Umbilical cord (tissue), 2 donors: ENCODE data around the gene UGT8. TPM values are rescaled to one million over a fixed set of nuclear protein-coding genes. Genes with fewer than 3 reads are reported as not detected.
"Not testable (repeated sequence)": the region's sequence is repeated elsewhere in the genome, so short reads cannot be mapped to it uniquely, and the experiment has no call there.

Source experiments
- DNase-seq: peaks from one replicate; pipeline ENCODE4 v3.0.0-alpha.2; 2015; ENCODE audit warnings: low spot score
- total RNA-seq: library from RNA; depleted of rRNA; stranded (reverse); fragments of >200 nt; gene quantifications from one replicate; pipeline ENCODE4 v1.2.3, GENCODE V29; 2014; ENCODE audit warnings: low replicate concordance; ENCODE audit not compliant: insufficient read depth

UGT8 gene
- total RNA-seq, 1 donor from 2014 or later = 3.6 TPM

- DNase-seq = no peak
These were observed 4.9 kb downstream of the UGT8 start for GRCh38 chr4:114603497-114603896.

GRCh38 chr4:114606245-114606644 is 7.6 kb downstream of the UGT8 start:
- no peak for DNase-seq

GRCh38 chr4:114607056-114607455 is 8.4 kb downstream of the UGT8 start:
- DNase-seq = no peak

- DNase-seq = no peak
These were observed 15.0 kb downstream of the UGT8 start for GRCh38 chr4:114613560-114613959.

- no peak for DNase-seq
These were observed 16.8 kb downstream of the UGT8 start for GRCh38 chr4:114615435-114615834.

- DNase-seq = not testable (repeated sequence)
These were observed 17.4 kb downstream of the UGT8 start for GRCh38 chr4:114616036-114616435.

- no peak for DNase-seq
These were observed 27.6 kb downstream of the UGT8 start for GRCh38 chr4:114626196-114626595.

GRCh38 chr4:114636192-114636935 is 37.8 kb downstream of the UGT8 start:
- DNase-seq = no peak

- no peak for DNase-seq
These were observed 43.7 kb downstream of the UGT8 start for GRCh38 chr4:114642173-114642780.

- no peak for DNase-seq
These were observed 51.3 kb downstream of the UGT8 start for GRCh38 chr4:114649908-114650307.

GRCh38 chr4:114653675-114654074 is 55.1 kb downstream of the UGT8 start:
- DNase-seq = no peak

GRCh38 chr4:114654592-114654991 is 56.0 kb downstream of the UGT8 start:
- DNase-seq = no peak

- no peak for DNase-seq
These were observed 59.6 kb downstream of the UGT8 start for GRCh38 chr4:114658179-114658578.

- DNase-seq = no peak
These were observed 60.2 kb downstream of the UGT8 start for GRCh38 chr4:114658776-114659175.

- peak; percentile 66 for DNase-seq
These were observed 60.9 kb downstream of the UGT8 start for GRCh38 chr4:114659386-114660008.

GRCh38 chr4:114663083-114663482 is 64.5 kb downstream of the UGT8 start:
- DNase-seq = no peak

GRCh38 chr4:114668577-114668976 is 70.0 kb downstream of the UGT8 start:
- no peak for DNase-seq

- DNase-seq = not testable (repeated sequence)
These were observed 72.1 kb downstream of the UGT8 start for GRCh38 chr4:114670733-114671132.

- DNase-seq = no peak
These were observed 74.7 kb downstream of the UGT8 start for GRCh38 chr4:114673306-114673705.

- no peak for DNase-seq
These were observed 75.5 kb downstream of the UGT8 start for GRCh38 chr4:114674080-114674479.

GRCh38 chr4:114677346-114677979 is 78.9 kb downstream of the UGT8 start:
- no peak for DNase-seq

GRCh38 chr4:114684462-114684861 is 85.9 kb downstream of the UGT8 start:
- DNase-seq = no peak
